Cardiac septum (tissue), 1 donor: ENCODE data around the gene PKN2. TPM values are rescaled to one million over a fixed set of nuclear protein-coding genes. Genes with fewer than 3 reads are reported as not detected.

Experiments used
- DNase-seq: peaks from one replicate; pipeline ENCODE4 v3.0.0-alpha.2; 2020; ENCODE audit warnings: low spot score
- intact Hi-C: fragments of 100-400 bp; cut with DNase I; formaldehyde crosslinking; loops from one replicate; pipeline ENCODE4 v1.14.0; 2022
- long read RNA-seq: library from polyadenylated mRNA; unstranded; transcript quantifications from one replicate; pipeline ENCODE4 v2.0.0, GENCODE V29; 2021
- total RNA-seq: library from RNA; stranded (reverse); fragmentation: NEBNext Ultra II Directional; extraction: Animal tissue kit (Norgen Biotek cat#: 25700); gene quantifications from one replicate; pipeline ENCODE4 v1.2.1, GENCODE V29; 2021
- donor health status: DM: no; HTN: no; CAD: no.

The PKN2 gene
- 27.0 TPM for total RNA-seq
- long read RNA-seq, full-length matches to known transcripts, result 13 of 26 reads
- long read RNA-seq, partial matches to known transcripts, result 4 of 26 reads
- long read RNA-seq, other reads (novel, unspliced or antisense), result 9 of 26 reads

DNA sequence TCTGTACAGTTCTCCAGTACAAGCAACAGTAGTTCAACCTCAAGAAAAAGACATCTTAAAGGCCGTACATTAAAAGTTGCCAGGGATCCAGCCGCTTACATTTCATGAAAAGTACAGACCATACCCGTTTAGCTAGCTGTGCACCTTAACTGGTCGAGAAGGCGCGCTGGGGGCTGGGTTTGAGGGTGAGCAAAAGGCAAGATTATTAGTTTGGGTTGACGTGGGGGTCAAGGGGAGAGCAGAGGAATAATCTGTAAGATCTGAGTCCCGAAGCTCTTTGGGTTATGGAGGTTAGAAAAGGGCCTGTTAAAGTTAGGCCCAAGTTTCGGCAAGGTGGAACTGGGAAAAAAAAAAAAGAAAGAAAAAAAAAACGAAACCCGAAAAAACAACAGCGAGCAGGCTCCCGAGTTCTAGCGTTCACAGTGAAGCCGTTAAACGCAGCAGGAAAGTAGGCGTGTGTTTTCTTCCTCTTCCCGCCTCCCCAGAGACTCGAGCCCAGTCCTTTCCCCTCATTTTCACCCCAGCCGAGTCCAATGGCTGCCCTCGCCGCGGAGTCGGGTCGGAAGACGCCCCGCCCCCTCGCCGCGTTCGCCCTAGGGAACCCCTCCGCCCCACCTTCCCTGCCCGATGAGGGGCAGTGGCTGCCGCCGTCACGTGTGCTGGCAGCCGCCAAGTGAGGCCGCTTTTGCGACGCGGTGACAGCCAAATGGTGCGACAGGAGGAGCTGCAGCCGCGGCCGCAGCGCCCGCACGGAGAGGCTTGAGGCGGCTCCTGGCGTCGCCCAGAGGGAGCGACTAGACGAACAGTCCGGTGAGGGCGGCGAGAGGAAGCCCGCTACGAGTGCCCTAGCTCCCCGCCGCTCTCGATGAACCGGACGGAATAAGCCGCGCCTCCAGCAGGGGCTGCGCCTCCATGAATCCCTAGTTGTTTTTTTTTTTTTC, at the start of gene PKN2:
Gene PKN2 (plus strand): TSS at position 733 of the 941 bp plus-strand sequence. CDS start 308 bp downstream, outside the sequence.
- peak; percentile 99 for DNase-seq
- intact Hi-C loops, result loop anchor here (5.0 kb wide), 1 partner anchor 208 kb away; the partner anchor contains the start of gene GTF2B

DNA sequence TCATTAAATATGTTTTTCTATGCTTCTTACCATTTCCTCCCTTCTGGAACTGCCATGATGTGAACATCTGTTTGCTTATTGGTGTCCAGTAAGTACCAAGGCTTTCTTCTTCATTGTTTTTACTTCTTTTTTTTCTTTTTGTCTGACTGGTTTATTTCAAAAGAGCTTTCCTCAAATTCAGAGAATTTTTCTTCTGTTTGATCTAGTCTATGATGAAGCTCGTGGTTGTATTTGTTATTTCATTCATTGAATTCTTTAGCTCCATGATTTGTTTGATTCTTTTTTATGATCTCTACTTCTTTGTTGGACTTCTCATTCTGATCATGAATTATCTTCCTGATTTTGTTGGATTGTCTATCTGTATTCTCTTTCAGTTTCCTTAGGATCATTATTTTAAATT, 49.5 kb upstream of the PKN2 start:
- no peak for DNase-seq
- intact Hi-C loops, result no loop called here

DNA sequence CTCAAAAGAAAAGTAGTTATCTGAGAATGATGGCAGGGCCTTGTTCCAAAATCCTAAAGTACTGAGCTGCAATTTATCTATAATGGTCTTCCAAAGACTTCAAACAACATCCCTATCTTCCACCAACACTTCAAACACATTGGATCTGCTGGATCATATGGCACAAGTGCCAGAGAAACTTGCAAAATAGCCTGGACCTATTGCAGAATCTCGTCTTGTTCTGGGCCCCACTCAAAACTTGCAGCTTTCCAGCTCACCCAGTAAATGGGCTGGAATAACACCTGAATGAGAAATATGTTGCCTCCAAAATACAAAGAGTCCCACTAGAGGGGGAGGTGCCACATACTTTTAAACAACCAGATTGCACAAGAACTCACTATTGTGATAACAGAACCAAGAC, 44.0 kb upstream of the PKN2 start:
- intact Hi-C loops, result no loop called here
- no peak for DNase-seq

DNA sequence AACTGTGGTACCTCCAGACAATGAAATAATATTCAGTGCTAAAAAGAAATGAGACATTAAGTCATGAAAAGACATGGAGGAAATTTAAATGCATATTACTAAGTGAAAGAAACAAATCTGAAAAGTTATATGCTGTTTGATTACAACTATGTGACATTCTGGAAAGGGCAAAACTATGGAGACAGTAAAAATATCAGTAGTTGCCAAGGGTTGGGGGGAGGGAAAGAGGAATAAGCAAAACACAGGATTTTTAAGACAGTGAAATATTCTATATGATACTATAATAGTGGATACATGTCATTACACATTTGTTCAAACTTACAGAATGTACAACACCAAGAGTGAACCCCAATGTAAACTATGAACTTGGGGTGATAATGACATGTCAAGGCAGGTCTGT, 38.2 kb upstream of the PKN2 start:
- intact Hi-C loops, result no loop called here
- DNase-seq, result no peak

DNA sequence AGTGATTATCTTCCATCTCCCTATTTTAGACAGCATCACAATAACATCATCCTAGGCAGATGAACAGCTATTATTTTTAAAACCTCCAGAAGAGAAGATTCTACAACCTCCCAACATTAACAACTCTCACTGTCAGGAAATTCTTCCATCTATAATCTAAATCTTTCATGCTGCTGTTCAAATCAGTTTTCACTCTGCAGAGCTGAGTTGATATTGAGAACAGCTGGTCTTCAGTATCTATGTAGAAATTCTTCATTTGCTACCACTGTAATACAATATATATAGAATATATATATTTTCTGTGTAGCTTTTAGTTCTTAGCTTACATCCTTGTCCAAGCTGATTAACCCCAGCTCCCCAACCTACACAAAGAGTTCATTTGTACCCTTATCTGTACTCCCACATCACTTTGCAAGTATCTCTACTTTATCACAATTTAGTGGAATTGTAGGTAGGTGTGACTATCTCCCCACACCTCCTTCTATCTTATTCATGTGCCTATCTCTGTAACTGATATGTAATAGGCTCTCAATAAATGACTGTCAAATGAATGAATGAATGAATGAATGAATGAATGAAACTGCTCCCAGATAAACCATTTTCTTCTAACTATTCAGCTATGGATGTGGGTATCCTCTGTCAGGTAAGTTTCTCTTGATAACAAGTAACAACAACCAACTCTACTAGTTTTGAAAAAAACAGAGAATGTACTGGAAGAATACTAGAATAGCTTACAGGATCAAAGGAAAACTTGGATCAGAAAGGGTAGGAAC, 37.4 kb upstream of the PKN2 start:
- intact Hi-C loops, result no loop called here
- DNase-seq, result no peak

DNA sequence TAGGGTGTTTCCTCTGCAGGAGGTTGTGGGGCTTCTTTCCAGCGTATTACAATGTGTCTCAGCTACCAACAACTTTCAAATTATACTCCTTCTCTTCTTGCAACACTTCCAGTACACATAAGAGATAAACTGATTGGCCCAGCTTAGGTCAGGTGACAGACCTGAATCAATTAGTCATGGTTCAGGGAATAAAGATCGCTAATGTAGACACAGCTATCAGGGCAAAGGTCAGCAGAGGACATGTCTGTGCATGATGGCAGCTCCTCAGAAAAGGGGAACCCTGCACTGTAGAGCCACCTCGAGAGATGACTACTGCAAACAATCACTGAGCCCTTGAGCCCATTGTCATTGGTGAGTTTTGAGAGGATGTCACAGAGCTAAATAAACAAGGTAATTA, 36.8 kb upstream of the PKN2 start:
- intact Hi-C loops, result no loop called here
- DNase-seq, result no peak

DNA sequence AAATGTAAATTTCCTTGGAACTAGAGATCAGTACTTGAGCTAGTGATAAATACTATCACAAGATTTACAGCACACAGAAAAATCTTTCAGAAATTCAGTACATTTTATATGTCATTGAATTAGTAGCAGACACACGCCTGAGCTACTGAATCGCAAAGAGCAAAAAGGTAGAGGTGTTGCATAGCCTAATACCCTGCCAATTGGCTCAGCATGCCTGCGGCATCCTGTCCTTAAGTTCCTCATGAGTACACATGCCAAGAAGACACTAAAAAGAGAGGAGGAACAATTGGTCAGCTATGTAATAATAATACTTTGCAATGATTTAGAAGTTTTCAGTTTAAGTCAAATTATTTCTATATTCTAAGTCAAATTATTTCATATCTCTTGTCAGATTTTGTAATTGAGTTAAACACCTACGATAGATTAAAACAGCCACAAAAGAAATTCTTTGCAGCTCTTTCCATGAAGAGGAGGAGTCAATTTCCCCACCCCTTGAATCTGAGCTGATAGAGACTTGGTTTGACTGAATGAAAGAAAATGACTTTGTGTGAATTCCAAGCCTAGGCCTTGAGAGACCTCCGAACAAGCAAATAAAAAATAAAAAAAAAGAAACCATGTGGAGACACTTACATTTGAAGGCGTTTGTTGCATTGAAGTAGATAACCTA, 36.2 kb upstream of the PKN2 start:
- DNase-seq, result no peak
- intact Hi-C loops, result no loop called here

DNA sequence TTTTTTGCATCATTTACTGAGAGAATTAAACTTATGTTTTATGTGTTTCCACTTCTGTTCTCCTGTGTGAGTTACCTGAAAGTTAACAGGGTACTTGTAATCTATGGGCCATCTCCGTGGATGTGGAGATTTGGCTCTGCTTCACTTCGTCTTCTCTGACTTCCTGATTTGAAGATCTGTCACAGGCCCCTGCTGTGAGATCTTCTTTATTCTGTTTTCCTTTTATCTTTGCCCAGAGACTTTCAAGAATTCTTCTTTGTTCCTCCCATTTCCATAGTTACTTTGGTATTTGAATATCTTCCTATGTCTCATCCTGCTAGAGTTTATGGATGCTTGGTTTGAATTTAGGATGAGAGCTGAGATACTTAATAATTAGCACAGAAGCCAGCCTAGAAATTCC, 35.4 kb upstream of the PKN2 start:
- DNase-seq, result no peak
- intact Hi-C loops, result no loop called here

DNA sequence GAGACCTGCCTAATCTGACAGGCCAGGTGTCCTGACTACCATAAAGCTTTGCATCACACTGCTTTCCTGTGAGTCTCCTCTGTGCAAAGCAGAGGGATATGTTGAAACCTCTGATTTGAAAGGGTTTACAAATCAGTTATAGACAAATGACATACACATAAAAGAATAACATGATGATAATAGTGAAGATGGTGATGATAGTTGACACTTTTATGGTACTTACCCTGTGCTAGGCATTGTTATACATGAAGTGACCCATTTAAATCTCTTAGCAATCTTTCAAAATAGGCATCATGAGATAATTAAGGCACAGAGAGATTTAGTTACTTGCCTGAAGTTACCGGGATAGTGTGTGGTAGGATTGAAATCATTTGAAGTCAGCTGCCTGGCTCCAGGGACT, 34.1 kb upstream of the PKN2 start:
- intact Hi-C loops, result loop anchor here (10.0 kb wide), 1 partner anchor 145 kb away; no protein-coding TSS in a partner anchor
- no peak for DNase-seq

DNA sequence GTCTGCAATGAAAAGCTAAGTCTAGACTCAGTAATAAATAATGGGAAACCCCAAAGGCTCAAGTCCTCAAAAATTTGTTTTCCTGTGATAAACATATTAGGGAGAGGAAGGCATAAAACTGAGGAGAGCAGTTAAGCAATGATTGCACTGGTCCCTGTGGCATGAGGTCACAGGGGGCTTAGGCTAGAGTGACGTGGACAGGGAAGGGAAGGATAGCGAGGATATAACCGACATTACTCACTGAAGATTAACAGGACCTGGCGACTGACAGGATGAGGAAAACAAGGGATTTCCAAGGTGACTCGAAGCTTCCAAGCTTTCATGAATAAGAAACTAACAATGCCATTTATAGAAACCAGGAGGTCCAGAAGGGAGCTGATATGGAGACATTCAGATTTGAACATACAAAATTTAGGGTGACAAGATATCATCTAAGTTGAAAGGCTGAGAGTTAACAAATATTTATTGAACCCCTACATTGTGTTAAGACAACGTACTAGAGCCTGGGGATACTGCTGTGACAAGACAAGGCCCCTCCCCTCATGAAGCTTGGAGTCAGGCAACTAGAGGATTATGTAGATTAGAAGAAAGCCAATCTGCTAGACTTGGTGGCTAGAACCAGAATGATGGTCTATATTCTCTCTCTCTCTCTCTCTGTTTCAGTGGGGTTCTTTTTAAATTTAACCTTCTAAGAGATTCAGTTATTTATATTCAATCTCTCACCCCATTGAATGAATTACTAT, 33.2 kb upstream of the PKN2 start:
- DNase-seq, result no peak
- intact Hi-C loops, result loop anchor here (10.0 kb wide), 1 partner anchor 144 kb away; no protein-coding TSS in a partner anchor

DNA sequence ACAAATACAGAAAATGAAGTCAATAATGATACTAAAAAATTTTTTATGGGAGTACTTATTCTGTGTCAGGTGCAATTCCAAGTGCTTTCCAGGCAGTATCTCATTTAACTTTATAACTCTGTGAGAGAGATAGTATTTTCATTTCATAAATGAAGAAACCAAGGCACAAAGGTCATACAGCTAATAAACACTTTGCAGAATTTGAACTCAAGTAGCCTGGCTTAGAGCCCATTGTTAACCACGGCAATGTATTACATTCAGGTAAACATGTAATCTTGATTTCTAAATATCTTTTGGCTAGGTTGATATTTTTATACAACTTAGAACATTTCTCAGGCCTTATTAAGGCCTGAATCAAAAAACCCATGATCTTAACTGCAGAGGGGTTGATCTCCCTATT, 28.9 kb upstream of the PKN2 start:
- intact Hi-C loops, result loop anchor here (5.0 to 10.0 kb wide), 2 partner anchors 140 to 222 kb away; no protein-coding TSS in a partner anchor
- no peak for DNase-seq

DNA sequence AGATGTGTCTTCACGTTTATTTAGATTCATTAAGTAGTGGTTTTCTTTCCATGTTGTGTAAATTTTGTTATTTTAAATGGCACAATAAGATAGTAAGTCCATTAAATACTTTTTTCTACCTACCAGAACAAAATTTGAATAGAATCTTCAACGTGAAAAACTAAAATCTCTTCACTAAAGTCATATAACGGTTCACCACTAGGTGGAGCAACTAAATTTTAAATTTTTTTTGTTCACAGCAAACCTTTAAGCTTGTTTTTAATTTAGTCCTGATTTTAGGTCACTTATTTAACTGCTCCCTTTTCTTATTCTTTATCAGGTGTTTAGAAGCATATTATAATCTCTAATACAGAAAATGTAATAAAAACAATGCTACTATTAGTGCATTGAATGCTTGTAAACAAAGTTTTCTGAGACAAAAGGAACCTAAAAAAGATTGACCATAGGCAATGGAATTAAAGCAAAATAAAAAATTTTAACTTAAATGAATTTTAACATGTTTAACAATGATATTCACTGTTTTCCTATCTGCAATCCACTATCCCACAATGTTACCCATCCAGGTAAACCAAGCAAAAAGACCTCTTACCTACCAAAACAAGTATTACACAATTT, 28.3 kb upstream of the PKN2 start:
- intact Hi-C loops, result loop anchor here (5.0 to 10.0 kb wide), 2 partner anchors 139 to 222 kb away; no protein-coding TSS in a partner anchor
- no peak for DNase-seq

DNA sequence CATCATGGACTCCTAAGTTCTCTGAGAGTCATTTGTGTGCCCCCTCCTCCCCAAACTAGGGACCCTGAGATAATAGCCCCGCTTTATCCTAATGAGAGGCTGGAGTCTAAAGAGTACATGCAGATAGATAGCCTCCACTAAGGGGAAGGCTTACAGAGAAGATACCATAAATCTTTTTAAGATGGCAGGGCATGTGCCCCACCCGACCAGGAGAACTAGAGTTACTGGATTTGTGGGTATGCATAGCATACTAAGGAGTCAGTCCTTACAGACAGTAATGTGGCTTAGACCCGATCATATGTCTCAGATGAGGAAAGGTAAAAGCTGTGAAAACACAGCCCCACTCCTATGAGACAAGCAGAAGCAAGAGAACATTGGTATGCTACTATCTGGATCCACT, 25.7 kb upstream of the PKN2 start:
- no peak for DNase-seq
- intact Hi-C loops, result loop anchor here (5.0 to 10.0 kb wide), 2 partner anchors 136 to 219 kb away; no protein-coding TSS in a partner anchor

DNA sequence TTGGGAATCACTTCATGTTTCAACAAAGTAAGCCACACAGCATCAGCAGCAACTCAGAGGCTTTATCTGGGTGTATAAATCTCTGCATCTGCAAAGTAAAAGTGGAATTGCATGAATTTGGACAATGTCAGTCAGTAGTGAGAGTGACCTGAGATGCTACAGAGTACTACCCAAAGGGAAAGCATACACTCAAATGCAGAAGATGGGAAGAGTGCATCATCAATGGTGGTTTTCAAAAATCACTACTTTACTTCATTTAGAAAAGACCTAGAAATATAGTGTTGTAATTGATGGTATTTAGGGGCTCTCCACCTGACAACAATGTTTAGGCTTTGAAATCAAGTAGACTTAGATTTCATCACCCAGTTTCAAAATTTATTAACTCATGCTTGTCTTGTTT, 24.5 kb upstream of the PKN2 start:
- intact Hi-C loops, result loop anchor here (5.0 to 10.0 kb wide), 2 partner anchors 135 to 218 kb away; no protein-coding TSS in a partner anchor
- DNase-seq, result no peak

DNA sequence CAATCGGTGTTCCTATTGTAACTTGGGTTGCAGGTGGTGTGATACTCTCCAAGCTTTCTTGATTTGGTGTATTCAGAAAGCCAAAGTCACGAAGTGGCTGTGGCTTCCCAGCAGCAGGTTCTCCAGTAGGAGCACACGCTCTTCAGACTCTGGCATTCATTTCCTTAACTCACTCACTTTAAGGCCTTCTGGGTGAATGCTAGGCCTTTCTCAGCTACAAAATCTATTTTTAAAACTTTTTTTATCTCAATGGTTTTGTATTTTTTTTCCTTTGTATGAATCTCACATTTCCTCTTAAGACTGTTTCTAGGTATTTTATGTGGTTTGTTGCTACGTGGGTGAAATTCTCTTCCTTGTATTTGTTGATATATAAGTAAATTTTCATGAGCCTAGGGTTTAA, 22.9 kb upstream of the PKN2 start:
- intact Hi-C loops, result no loop called here
- no peak for DNase-seq

DNA sequence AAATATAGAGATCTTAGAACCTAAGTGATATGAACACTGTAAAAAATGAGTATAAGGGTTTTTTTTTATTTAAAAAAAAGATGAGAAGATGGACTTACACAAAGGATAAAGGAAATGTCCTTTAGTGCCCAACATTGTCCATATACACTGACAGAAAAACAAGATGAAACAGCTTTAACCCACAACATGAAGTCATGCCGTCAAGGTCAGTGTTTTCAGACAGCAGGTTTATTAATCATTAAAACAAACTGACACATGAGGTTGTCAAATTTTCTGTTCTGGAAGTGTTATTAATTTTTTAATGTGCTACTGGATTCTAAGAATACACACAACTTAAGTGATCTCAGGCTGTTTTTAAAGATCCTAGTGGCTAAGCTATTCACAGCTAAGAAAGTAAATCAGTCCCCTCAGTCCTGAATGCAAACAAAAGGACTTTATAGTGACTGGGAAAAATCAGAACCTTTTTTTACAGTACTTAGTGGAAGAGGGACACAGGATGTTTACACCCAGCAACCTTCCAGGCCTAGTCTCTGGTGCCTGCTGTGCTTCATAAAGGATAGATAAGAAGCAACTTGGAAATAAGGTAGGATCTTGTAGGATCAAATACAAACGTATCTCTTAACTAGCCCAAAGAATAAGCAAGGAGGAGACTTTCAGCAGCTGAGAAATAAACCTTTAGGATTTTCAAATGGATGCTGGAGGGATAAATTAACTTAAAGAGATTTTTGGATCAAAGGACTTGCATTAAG, 21.9 kb upstream of the PKN2 start:
- intact Hi-C loops, result no loop called here
- no peak for DNase-seq

DNA sequence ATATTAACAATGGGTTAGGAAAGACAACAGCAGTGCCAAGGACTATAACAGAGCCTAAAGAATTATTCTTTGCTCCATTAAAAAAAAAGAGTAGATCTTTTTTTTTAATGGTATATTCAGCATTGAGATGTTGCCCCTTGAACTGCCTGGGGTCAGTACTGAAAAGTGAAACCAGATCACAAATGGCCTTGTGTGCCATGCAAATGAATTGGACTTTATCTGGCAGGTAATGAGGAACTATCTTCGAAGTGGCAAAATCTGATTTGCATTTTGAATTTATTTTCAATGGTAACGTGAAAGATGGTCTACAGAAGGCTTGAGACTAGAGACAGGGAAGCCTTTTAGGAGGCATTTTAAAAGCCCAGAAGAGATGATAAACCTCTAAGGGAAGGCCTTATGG, 21.4 kb upstream of the PKN2 start:
- no peak for DNase-seq
- intact Hi-C loops, result no loop called here

DNA sequence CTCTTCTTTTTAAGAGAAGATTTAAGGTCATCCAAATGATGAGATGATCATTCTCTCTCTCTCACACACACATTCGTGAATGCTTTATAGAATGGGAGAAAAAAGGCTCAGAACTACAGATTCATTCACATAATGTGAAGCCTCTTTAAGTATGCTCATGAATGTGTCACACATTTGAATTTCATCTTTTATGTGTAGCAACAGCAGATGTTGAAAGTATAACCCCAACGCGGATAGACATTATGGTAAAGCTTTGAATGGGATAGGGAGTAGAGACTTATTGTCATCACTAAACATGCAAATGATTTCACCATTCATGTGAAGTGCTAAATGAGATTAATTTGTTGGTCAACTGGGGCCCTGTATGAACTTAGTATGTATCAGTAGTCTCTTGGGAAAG, 15.7 kb upstream of the PKN2 start:
- no peak for DNase-seq
- intact Hi-C loops, result no loop called here
